Caco-2 (cell line): ENCODE measurements around the gene TMEM30B. TPM values are rescaled to one million over a fixed set of nuclear protein-coding genes. Genes with fewer than 3 reads are reported as not detected.

Experiments
- BruUV-seq: library from RNA; stranded (reverse); fragments of 400-500 nt; replicated peaks from 2 replicates; lab custom pipeline; 2021; lab: Mats Ljungman, UMichigan
- CTCF ChIA-PET: fragments of 300-600 bp; sonication (Branson Sonifier 250); formaldehyde crosslinking; loops from one replicate; lab custom pipeline; 2022; ENCODE audit warnings: antibody characterized with exemption; lab: Charles Lee
- POLR2A ChIA-PET: fragments of 300-600 bp; sonication (Branson Sonifier 250); formaldehyde crosslinking; loops from one replicate; lab custom pipeline; 2022; ENCODE audit warnings: antibody characterized with exemption; lab: Charles Lee
- DNase-seq, 2 experiments: peaks; one replicate each; pipeline versions ENCODE4 v3.0.0 to v3.0.0-alpha.2; 2020 to 2022
- H3K27me3 ChIP-seq: replicated peaks from 2 replicates; pipeline ENCODE4 v1.6.0; 2011; ENCODE audit warnings: low read length; ENCODE audit not compliant: control insufficient read depth, insufficient read depth
- H3K36me3 ChIP-seq: 2 replicates; pipeline ENCODE4 v1.5.1; 2011; ENCODE audit warnings: low read length; ENCODE audit not compliant: control insufficient read depth, insufficient read depth
- H3K4me1 ChIP-seq: fragments of 250-450 bp; sonication (Bioruptor Pico); 2 replicates; pipeline ENCODE4 v1.5.1; 2020; ENCODE audit warnings: mild to moderate bottlenecking
- H3K4me3 ChIP-seq: 2 replicates; pipeline ENCODE4 v1.5.1; 2011; ENCODE audit warnings: low read depth, mild to moderate bottlenecking, control low read depth, low read length
- H3K9me3 ChIP-seq: fragments of 250-450 bp; sonication (Bioruptor Pico); 2 replicates; pipeline ENCODE4 v1.5.1; 2020; ENCODE audit warnings: mild to moderate bottlenecking, moderate library complexity
- H3K27ac Mint-ChIP-seq: one replicate; pipeline ENCODE4 v1.8.0; 2022; ENCODE audit warnings: mixed read lengths; ENCODE audit not compliant: unreplicated experiment
- H3K27me3 Mint-ChIP-seq: one replicate; pipeline ENCODE4 v1.8.0; 2022; ENCODE audit warnings: mixed read lengths; ENCODE audit not compliant: insufficient read depth, unreplicated experiment
- H3K36me3 Mint-ChIP-seq: one replicate; pipeline ENCODE4 v1.8.0; 2022; ENCODE audit warnings: mild to moderate bottlenecking, mixed read lengths; ENCODE audit not compliant: insufficient read depth, unreplicated experiment
- H3K4me1 Mint-ChIP-seq: one replicate; pipeline ENCODE4 v1.8.0; 2022; ENCODE audit warnings: low read depth, mixed read lengths; ENCODE audit not compliant: unreplicated experiment
- H3K4me3 Mint-ChIP-seq: one replicate; pipeline ENCODE4 v1.8.0; 2022; ENCODE audit warnings: mild to moderate bottlenecking, moderate library complexity, mixed read lengths; ENCODE audit not compliant: unreplicated experiment
- H3K9me3 Mint-ChIP-seq: one replicate; pipeline ENCODE4 v1.8.0; 2022; ENCODE audit warnings: mixed read lengths; ENCODE audit not compliant: unreplicated experiment
- intact Hi-C: fragments of 100-400 bp; cut with micrococcal nuclease; formaldehyde crosslinking; loops from one replicate; pipeline ENCODE4 v1.10.0; 2022; ENCODE audit not compliant: unreplicated experiment
- total RNA-seq: library from RNA; stranded (reverse); gene quantifications from 2 replicates; pipeline ENCODE4 v1.2.3, GENCODE V29; 2022
- TF ChIP-seq, protein P1 (sequence below), 2 experiments: fragments of 200-600 bp in 1 of 2; IDR thresholded peaks; 1 replicate in 1 of 2; 2 replicates in 1 of 2; pipeline versions ENCODE4 v1.5.1 to v1.8.0; 2011 to 2022; ENCODE audit warnings: antibody characterized with exemption in 1 of 2, control low read depth in 1 of 2, inconsistent platforms in 1 of 2, low read depth in 1 of 2, low read length in 1 of 2, mild to moderate bottlenecking in 1 of 2, moderate library complexity in 1 of 2; ENCODE audit not compliant: insufficient read depth in 1 of 2, severe bottlenecking in 1 of 2, unreplicated experiment in 1 of 2

The TMEM30B gene
- total RNA-seq, 1 experiment from 2014 or later = 32.5 TPM

GRCh38 chr14:61322011-61322798 is 41.1 kb upstream of the TMEM30B start:
- H3K9me3 ChIP-seq = no peaks in the 10 kb centered on the region
- H3K36me3 ChIP-seq = no peaks in the 10 kb centered on the region
- H3K27me3 ChIP-seq = no peaks in the 10 kb centered on the region
- DNase-seq = peak; percentile 54 to 60
- H3K4me1 ChIP-seq = 0 out of 2 replicates have a peak, but pooled peaks cover 3% of the 10 kb centered on the region
- ChIA-PET CTCF (interaction anchor here (1.1 kb wide), 1 partner anchor 42 kb away, joined by 4 read pairs; no protein-coding TSS in a partner anchor), POLR2A (interaction anchor here (0.5 to 1.1 kb wide), 8 partner anchors 11 to 440 kb away, joined by 3 to 5 read pairs (median 3); partner anchors contain the start of genes HIF1A and SNAPC1)
- no peaks in the 10 kb centered on the region for H3K4me1 Mint-ChIP-seq
- peak overlapping the region; percentile 71 for H3K27ac Mint-ChIP-seq
- peak overlapping the region; percentile 49 for H3K4me3 ChIP-seq
- peaks cover 7% of the 10 kb centered on the region for H3K36me3 Mint-ChIP-seq
- intact Hi-C loops = loop anchor here (5.0 kb wide), 1 partner anchor 65 kb away; no protein-coding TSS in a partner anchor
- H3K27me3 Mint-ChIP-seq = no peaks in the 10 kb centered on the region
- no peaks in the 10 kb centered on the region for H3K9me3 Mint-ChIP-seq
- no TSS peak for BruUV-seq
- peak overlapping the region; percentile 83 for H3K4me3 Mint-ChIP-seq
- TF ChIP-seq, protein P1, sequence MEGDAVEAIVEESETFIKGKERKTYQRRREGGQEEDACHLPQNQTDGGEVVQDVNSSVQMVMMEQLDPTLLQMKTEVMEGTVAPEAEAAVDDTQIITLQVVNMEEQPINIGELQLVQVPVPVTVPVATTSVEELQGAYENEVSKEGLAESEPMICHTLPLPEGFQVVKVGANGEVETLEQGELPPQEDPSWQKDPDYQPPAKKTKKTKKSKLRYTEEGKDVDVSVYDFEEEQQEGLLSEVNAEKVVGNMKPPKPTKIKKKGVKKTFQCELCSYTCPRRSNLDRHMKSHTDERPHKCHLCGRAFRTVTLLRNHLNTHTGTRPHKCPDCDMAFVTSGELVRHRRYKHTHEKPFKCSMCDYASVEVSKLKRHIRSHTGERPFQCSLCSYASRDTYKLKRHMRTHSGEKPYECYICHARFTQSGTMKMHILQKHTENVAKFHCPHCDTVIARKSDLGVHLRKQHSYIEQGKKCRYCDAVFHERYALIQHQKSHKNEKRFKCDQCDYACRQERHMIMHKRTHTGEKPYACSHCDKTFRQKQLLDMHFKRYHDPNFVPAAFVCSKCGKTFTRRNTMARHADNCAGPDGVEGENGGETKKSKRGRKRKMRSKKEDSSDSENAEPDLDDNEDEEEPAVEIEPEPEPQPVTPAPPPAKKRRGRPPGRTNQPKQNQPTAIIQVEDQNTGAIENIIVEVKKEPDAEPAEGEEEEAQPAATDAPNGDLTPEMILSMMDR (IDR thresholded peaks at IDR 0.05; ENCODE audit: insufficient read depth in 1 of 2, low read depth in 1 of 2, low read length in 1 of 2, severe bottlenecking in 1 of 2, unreplicated experiment in 1 of 2) = no peak

DNA sequence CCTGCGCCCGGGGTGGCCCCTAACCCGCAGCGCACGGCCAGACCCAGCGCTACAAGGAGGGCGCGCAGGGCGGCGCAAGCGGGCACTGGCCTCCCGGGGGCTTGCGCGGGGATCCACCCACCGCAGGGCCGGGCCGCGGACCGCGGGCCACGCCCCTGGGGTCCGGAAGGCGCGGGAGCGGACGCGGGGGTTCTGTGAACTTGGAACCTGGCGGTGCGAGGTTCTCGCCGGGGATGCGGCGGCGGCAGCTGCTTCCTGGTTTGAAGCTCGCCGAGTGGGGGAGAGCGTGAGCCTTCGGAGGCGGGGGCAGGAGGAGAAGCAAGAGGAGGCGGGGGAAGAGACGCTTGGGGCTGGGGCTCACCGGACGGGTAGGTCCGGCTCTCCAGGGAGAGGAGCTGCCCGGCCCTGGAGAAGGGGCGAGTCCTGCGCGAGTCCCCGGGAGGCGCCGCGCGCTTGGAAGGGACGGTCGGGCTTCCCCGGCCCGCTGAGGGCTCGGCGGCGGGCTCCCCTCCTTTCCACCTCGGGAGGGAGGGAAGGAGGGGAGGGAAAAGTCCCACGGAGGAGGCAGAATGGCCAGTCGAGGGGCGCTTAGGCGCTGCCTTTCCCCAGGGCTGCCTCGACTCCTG is 40.4 kb upstream of the TMEM30B start, which contains the start of gene PRKCH:
PRKCH (plus strand) TSS at position 195 of the 626 bp plus-strand sequence. CDS start 523 bp downstream, outside the sequence.
- peak within 1 kb of the TSS; percentile 71 for H3K27ac Mint-ChIP-seq
- H3K36me3 ChIP-seq = no peaks in the 10 kb centered on the region
- H3K4me3 Mint-ChIP-seq = peak within 1 kb of the TSS; percentile 83
- no peaks in the 10 kb centered on the region for H3K9me3 ChIP-seq
- H3K4me1 ChIP-seq = 0 out of 2 replicates have a peak, but pooled peaks cover 3% of the 10 kb centered on the region
- no peaks in the 10 kb centered on the region for H3K27me3 ChIP-seq
- ChIA-PET POLR2A (interaction anchor here (0.5 to 1.1 kb wide), 7 partner anchors 11 to 440 kb away, joined by 3 to 5 read pairs (median 3); partner anchors contain the start of genes HIF1A and SNAPC1), CTCF (interaction anchor here (0.6 to 1.1 kb wide), 3 partner anchors 9 to 136 kb away, joined by 3 to 4 read pairs (median 3); no protein-coding TSS in a partner anchor)
- peak within 1 kb of the TSS; percentile 49 for H3K4me3 ChIP-seq
- TF ChIP-seq, protein P1 (IDR thresholded peaks at IDR 0.05; ENCODE audit: insufficient read depth in 1 of 2, low read depth in 1 of 2, low read length in 1 of 2, severe bottlenecking in 1 of 2, unreplicated experiment in 1 of 2) = peak in 1 of 2 experiments; percentile 19
- no peaks in the 10 kb centered on the region for H3K9me3 Mint-ChIP-seq
- H3K36me3 Mint-ChIP-seq = peaks cover 7% of the 10 kb centered on the region
- BruUV-seq = no TSS peak
- no peaks in the 10 kb centered on the region for H3K27me3 Mint-ChIP-seq
- no peaks in the 10 kb centered on the region for H3K4me1 Mint-ChIP-seq
- intact Hi-C loops = loop anchor here (1.0 to 5.0 kb wide), 3 partner anchors 40 to 118 kb away; partner anchors contain the start of gene TMEM30B
- peak; percentile 92 for DNase-seq
